HG03095 (cell line): ENCODE measurements around the gene C10orf95.

Source experiments
- ATAC-seq: cut with Tn5 transposase; IDR thresholded peaks from one replicate; pipeline ENCODE4 v1.9.1; 2021; ENCODE audit warnings: moderate library complexity; ENCODE audit not compliant: unreplicated experiment

Gene C10orf95

GRCh38 chr10:102405108-102405571 lies 46.2 kb downstream of the C10orf95 start:
- ATAC-seq, result no peak

GRCh38 chr10:102404361-102405107 lies 46.8 kb downstream of the C10orf95 start:
- no peak for ATAC-seq

- ATAC-seq, result no peak
Measured at GRCh38 chr10:102403115-102403514, 48.2 kb downstream of the C10orf95 start.

GRCh38 chr10:102402512-102402896 lies 48.8 kb downstream of the C10orf95 start:
- no peak for ATAC-seq

- no peak for ATAC-seq
Measured at GRCh38 chr10:102401735-102402511, 49.4 kb downstream of the C10orf95 start.

GRCh38 chr10:102401342-102401654 lies 50.0 kb downstream of the C10orf95 start:
- ATAC-seq, result no peak

- ATAC-seq, result no peak
Measured at GRCh38 chr10:102400598-102401341, 50.6 kb downstream of the C10orf95 start.

- no peak for ATAC-seq
Measured at GRCh38 chr10:102400076-102400475, 51.3 kb downstream of the C10orf95 start.
